Subcutaneous adipose tissue (tissue), 4 donors: Measurements from ENCODE around the gene WNT2B. TPM values are rescaled to one million over a fixed set of nuclear protein-coding genes. Genes with fewer than 3 reads are reported as not detected.

Experiments used
- CTCF ChIP-seq: fragments of 450-650 bp; IDR thresholded peaks from one replicate; pipeline ENCODE4 v1.5.1; 2016; ENCODE audit warnings: low read depth, mild to moderate bottlenecking, control low read depth, antibody characterized with exemption, moderate library complexity
- total RNA-seq, 4 donors: library from RNA; depleted of rRNA; stranded (reverse); fragments of >200 nt; gene quantifications; one replicate each; pipeline ENCODE4 v1.1.0, GENCODE V29; 2016

Gene WNT2B
- total RNA-seq, 4 donors from 2014 or later = 3.6 to 7.5 (median 6.0) TPM

DNA sequence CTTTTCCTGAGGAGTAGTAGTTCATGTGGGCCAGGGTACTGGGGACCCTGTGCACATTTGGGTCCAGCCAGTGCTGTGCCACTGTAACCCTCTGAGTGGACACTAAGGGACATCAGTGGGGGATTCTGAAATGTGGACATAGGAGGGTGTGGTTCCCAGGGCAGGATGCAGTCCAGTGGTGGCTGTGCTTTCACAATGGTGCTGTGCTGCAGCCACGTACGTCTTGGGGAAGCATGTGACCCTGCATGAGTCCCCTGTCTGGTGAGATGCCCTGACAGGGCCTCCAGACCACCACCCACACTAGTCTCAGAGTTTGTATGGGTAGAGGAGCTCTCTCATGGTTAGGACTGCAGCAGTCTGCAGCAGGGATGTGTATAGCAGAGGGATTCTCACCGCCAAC is 37.8 kb upstream of the WNT2B start:
- no peak for TF ChIP-seq CTCF

DNA sequence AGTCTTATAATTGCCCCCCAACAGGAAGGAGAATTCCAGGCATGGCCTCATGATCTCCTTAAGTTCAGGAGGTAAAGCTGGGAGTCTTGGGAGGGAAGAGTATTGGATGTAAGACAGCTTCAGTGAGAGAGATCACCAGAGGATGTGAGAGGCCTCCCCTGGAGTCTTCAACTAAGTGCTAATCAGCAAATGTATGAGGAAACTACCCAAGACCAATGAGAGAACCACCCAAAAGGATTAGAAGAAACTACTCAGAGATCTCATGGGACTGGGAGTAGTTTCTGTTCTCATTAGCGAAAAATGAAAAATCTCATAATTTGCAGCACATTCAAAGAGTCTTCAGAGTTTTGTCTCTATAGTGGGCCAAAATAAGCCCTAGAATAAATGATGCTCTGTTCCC is 36.6 kb upstream of the WNT2B start:
- no peak for TF ChIP-seq CTCF

DNA sequence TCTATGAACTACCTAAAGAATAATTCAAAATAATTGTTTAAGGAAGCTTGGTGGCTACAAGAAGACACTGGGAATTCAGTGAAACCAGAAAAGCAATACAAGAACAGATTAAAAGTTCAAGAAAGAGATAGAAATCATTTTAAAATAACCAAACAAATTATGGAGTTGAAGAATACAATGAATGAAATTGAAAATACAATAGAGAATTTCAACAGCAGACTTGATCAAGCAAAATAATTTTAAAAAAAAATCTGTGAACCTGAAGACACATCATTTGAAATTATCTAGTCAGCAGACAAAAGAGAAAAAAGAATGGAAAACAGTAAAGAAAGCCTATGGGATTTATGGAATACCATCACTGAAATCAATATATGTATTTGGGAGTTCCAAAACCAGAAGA is 31.2 kb upstream of the WNT2B start:
- TF ChIP-seq CTCF = no peak

- no peak for TF ChIP-seq CTCF
Observed at GRCh38 chr1:112478314-112478713, 30.5 kb upstream of the WNT2B start.

DNA sequence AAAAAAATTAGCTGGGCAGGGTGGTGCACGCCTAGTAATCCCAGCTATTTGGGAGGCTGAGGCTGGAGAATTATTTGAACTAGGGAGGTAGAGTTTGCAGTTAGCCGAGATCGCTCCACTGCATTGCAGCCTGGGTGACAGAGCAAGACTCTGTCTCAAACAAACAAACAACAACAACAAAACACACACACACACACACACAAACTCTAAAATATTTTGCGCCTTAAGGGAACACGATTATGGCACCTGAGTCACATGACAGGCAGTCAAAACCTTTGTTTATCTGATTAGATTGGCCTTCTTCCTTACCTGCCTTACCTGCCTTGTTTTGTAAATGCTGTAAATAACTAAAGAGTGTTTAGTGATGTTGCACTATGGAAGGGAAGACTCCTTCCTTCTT is 20.6 kb upstream of the WNT2B start:
- no peak for TF ChIP-seq CTCF

- TF ChIP-seq CTCF = no peak
Observed at GRCh38 chr1:112492076-112492475, 16.7 kb upstream of the WNT2B start.

- TF ChIP-seq CTCF = no peak
Observed at GRCh38 chr1:112493351-112493750, 15.4 kb upstream of the WNT2B start.
